A549 (cell line): ENCODE results near the gene BMAL1.

Experiments
- CBX8 ChIP-seq: fragments of 200-600 bp; sonication (generic); IDR thresholded peaks from 2 replicates; pipeline ENCODE4 v1.6.1; 2016
- CHD2 ChIP-seq: fragments of 150-350 bp; IDR thresholded peaks from 2 replicates; pipeline ENCODE4 v1.6.1; 2014; ENCODE audit warnings: low read length; ENCODE audit not compliant: partially characterized antibody
- CTCF ChIP-seq: fragments of >200 bp; sonication (Bioruptor Twin); formaldehyde crosslinking; IDR thresholded peaks from 3 replicates; pipeline ENCODE4 v1.5.1; 2016
- EP300 ChIP-seq, 2 experiments: fragments of >200 bp; sonication (Bioruptor Twin); formaldehyde crosslinking; IDR thresholded peaks; 2 replicates in 1 of 2; 3 replicates in 1 of 2; pipeline ENCODE4 v1.6.1; 2016 to 2017
- GATA3 ChIP-seq: IDR thresholded peaks from 2 replicates; pipeline ENCODE4 v1.6.1; 2012; ENCODE audit warnings: borderline replicate concordance
- HOXA7 ChIP-seq: fragments of 250-450 bp; sonication (Bioruptor Pico); IDR thresholded peaks from 2 replicates; pipeline ENCODE4 v1.5.0; 2020; ENCODE audit warnings: mild to moderate bottlenecking, moderate library complexity
- MAFK ChIP-seq: fragments of 450-650 bp; IDR thresholded peaks from 2 replicates; pipeline ENCODE4 v1.6.1; 2014; ENCODE audit not compliant: partially characterized antibody
- MAX ChIP-seq: IDR thresholded peaks from 2 replicates; pipeline ENCODE4 v1.6.1; 2012
- PBX3 ChIP-seq: IDR thresholded peaks from 2 replicates; pipeline ENCODE4 v1.6.1; 2012
- RAD21 ChIP-seq, 2 experiments: fragments of >200 bp in 1 of 2; sonication (Bioruptor Twin) in 1 of 2; formaldehyde crosslinking in 1 of 2; IDR thresholded peaks in 1 of 2; conservative IDR thresholded peaks in 1 of 2; 2 replicates in 1 of 2; 3 replicates in 1 of 2; pipeline ENCODE4 v1.6.1; 2012 to 2018; ENCODE audit warnings: inconsistent platforms in 1 of 2
- REST ChIP-seq: fragments of 200-600 bp; sonication (generic); IDR thresholded peaks from 2 replicates; pipeline ENCODE4 v1.6.1; 2016; ENCODE audit warnings: antibody characterized with exemption, mild to moderate bottlenecking, moderate library complexity
- SMC3 ChIP-seq: fragments of >200 bp; sonication (Bioruptor Twin); formaldehyde crosslinking; IDR thresholded peaks from 3 replicates; pipeline ENCODE4 v1.6.1; 2018; ENCODE audit warnings: inconsistent platforms
- ZSCAN20 ChIP-seq: fragments of 250-450 bp; sonication (Bioruptor Pico); IDR thresholded peaks from 2 replicates; pipeline ENCODE4 v1.8.0; 2022; ENCODE audit warnings: mild to moderate bottlenecking, moderate library complexity

- TF ChIP-seq CTCF (no peak), GATA3 (no peak), SMC3 (no peak), EP300 (IDR thresholded peaks at IDR 0.05) (no peak), CBX8 (no peak), ZSCAN20 (CRISPR knock-in tag) (no peak), RAD21 (conservative IDR thresholded peaks at IDR 0.05 in 1 of 2, IDR thresholded peaks at IDR 0.05 in 1 of 2) (no peak), CHD2 (no peak), HOXA7 (CRISPR knock-in tag) (no peak), REST (no peak), MAX (no peak), MAFK (no peak), PBX3 (no peak)
Measured at GRCh38 chr11:13327421-13327820, 49.8 kb downstream of the BMAL1 start.
